ENCODE measurements around the gene SIAH2.

SIAH2 gene, protein sequence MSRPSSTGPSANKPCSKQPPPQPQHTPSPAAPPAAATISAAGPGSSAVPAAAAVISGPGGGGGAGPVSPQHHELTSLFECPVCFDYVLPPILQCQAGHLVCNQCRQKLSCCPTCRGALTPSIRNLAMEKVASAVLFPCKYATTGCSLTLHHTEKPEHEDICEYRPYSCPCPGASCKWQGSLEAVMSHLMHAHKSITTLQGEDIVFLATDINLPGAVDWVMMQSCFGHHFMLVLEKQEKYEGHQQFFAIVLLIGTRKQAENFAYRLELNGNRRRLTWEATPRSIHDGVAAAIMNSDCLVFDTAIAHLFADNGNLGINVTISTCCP

DNA sequence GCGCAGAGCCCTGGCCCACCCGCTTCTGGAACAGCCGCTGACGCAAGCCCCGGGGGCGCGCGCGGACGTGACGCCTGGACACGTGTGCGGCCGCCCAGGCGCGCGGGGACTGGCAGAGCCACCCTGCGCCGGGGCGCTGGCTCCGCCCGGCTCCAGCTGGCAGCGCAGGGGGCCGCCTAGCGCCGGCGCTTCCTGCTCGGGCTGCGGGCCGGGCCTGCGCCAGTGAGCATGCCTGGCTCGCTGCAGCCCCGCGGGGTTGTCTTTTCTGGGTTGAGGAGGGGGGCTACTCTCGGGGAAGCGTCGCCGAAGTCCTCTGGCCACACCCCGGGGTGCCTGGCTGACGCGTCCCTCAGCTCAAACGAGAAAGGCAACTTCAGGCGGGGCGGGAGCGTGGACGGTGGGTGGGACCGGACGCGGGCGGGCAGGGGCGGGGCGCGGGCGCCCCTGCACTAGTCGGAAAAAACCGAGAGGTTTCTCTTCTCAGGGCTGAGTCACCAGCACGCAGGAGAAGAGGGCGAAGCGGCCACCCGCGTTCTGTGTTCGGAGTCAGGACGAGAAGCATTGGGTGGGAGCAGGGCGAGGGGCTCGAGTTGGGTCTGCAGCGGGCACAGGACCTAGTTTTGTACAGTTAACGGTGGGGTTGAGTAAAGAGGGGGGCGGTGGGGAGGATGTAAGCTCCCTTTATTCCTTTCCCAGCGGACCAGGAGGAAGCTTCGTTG lies at the start of gene SIAH2:
Gene SIAH2, minus strand, starts transcription at position 48 of the 719 bp plus-strand sequence. CDS start 320 bp downstream, outside the sequence.
- TF ChIP-seq, protein P1, sequence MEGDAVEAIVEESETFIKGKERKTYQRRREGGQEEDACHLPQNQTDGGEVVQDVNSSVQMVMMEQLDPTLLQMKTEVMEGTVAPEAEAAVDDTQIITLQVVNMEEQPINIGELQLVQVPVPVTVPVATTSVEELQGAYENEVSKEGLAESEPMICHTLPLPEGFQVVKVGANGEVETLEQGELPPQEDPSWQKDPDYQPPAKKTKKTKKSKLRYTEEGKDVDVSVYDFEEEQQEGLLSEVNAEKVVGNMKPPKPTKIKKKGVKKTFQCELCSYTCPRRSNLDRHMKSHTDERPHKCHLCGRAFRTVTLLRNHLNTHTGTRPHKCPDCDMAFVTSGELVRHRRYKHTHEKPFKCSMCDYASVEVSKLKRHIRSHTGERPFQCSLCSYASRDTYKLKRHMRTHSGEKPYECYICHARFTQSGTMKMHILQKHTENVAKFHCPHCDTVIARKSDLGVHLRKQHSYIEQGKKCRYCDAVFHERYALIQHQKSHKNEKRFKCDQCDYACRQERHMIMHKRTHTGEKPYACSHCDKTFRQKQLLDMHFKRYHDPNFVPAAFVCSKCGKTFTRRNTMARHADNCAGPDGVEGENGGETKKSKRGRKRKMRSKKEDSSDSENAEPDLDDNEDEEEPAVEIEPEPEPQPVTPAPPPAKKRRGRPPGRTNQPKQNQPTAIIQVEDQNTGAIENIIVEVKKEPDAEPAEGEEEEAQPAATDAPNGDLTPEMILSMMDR (IDR thresholded peaks at IDR 0.05; ENCODE audit: low read depth, low read length): no peak
- peak; percentile 89 for DNase-seq (ENCODE audit: extremely low read depth, low read depth)

DNA sequence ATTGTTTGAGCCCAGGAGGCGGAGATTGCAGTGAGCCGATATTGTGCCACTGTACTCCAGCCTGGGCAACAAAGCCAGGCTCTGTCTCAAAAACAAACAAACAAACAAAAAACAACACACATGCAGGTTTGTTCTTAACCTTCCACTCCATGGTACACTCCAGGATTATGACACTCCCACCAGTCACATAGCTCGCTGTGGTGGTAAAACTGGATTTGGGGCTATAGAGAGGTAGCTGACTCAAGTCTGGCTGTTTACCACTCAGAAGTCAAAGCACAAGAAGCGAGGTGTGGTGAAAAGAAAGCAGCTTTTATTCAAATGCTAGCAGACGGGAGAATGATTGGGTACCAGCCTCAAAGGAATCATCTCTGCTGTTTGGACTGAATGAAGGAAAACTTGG lies 49.0 kb upstream of the SIAH2 start:
- TF ChIP-seq, protein P1 (IDR thresholded peaks at IDR 0.05; ENCODE audit: low read depth, low read length): no peak
- DNase-seq (ENCODE audit: extremely low read depth, low read depth): no peak

DNA sequence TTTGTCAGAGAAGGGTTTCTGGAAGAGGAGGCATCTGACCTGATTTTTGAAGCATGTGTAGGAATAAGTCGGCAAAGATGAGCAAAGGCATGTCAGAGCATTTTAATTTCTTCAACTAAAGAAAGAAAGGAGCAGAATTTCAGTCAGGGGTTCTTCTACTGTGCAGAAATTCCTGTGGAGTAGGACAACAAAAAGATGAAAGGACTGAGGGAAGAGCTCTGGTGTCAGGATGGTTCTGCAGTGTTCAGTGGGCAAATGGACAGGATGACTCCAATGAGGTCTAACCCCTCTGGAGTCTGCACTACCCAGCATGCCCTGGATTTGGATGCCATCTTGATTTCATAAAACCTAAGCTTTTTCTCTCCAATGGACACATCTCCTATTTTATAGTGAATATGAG lies 47.7 kb upstream of the SIAH2 start:
- TF ChIP-seq, protein P1 (IDR thresholded peaks at IDR 0.05; ENCODE audit: low read depth, low read length): no peak
- DNase-seq (ENCODE audit: extremely low read depth, low read depth): no peak

DNA sequence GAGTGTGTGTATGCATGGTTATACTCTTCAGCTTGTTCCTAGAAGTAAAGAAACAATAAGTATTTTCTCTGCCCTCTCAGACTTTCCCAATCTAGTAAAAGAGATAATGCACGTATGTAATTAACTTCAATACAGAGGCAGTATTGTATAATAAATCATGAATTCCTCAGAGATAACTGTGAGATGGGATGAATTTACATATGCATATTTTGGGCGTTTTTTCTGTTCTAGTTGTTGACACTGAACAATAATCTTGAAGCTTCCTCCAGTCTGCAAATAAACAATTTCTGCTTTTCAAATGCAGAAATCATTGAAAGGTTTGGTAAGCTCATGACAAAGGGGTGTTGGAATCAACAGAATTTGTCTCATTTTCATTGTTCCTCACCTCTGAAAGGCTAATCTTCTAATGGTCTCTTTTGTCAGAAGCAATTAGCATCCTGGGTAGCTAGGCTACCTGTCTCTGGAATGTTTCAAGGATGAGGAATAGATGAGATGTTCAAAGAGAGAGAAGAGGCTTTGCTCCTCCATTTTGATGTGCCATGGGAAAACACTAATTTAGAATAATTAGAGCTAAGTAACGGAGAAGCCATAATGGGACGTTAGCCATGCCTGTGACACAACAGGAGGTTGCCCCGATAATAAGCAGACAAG lies 43.3 kb upstream of the SIAH2 start:
- TF ChIP-seq, protein P1 (IDR thresholded peaks at IDR 0.05; ENCODE audit: low read depth, low read length): no peak
- DNase-seq (ENCODE audit: extremely low read depth, low read depth): no peak

DNA sequence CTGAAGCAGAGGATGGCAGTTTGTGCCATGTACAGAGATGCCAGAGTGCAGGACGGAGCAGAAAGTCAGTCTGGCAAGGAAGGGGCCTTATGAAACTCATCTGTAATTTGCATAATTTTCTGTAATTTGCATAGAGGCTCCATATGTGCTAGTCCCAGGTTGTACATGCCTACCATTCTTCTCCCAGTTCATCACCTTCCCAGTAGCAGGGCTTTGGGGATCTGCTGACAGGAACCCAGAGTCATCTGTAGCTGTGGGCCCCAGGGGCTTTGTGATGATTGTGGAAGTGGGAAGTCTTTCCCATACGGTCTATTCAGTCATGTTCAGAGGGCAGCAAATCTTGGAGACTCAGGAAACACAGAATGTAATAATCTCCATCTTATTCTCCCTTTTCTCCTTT lies 42.4 kb upstream of the SIAH2 start:
- no peak for DNase-seq (ENCODE audit: extremely low read depth, low read depth)
- TF ChIP-seq, protein P1 (IDR thresholded peaks at IDR 0.05; ENCODE audit: low read depth, low read length): no peak

DNA sequence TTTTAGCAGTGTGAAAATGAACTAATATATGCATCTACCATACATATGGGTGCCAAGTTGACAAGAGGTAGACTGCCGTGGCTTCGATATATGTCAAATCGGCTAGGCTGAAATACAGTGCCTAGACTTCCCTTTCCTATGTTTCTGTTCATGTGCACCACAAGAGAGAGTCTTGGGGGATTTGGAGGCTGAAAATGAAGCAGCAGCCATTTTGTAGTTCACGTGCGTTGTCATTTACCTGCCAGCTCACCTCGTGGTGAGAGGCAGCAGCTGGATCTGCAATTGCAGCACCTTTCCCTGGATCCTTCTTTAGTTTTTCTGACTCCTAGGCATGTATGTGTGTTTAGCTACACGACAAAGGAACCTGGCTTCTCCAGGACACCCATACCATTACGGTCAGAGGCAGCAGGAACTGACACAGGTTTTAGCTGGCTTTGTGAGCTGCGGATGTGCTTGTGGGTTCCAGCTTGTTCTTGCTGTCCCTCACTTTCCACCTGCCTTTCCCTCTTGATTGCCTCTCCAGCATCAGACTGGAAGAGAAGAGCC lies 40.5 kb upstream of the SIAH2 start:
- DNase-seq (ENCODE audit: extremely low read depth, low read depth): no peak
- TF ChIP-seq, protein P1 (IDR thresholded peaks at IDR 0.05; ENCODE audit: low read depth, low read length): no peak
